Loucy (cell line): ENCODE data around the gene CYTL1.

ENCODE experiments used
- H2AFZ ChIP-seq: fragments of 200-600 bp; sonication (generic); 2 replicates; pipeline ENCODE4 v1.6.0; 2016; ENCODE audit warnings: antibody characterized with exemption, mild to moderate bottlenecking, low read length, moderate library complexity
- H3F3A ChIP-seq: fragments of 200-600 bp; 2 replicates; pipeline ENCODE4 v1.6.0; 2016; ENCODE audit warnings: antibody characterized with exemption, low read depth, mild to moderate bottlenecking
- H3K27me3 ChIP-seq: fragments of 200-600 bp; sonication (generic); 2 replicates; pipeline ENCODE4 v1.6.1; 2014; ENCODE audit warnings: low read length, mild to moderate bottlenecking; ENCODE audit not compliant: insufficient read depth, poor library complexity, severe bottlenecking
- H3K36me3 ChIP-seq: fragments of 200-600 bp; sonication (generic); 2 replicates; pipeline ENCODE4 v1.6.1; 2016; ENCODE audit warnings: low read length; ENCODE audit not compliant: insufficient read depth
- H3K4me1 ChIP-seq: fragments of 200-600 bp; sonication (generic); 2 replicates; pipeline ENCODE4 v1.5.1; 2014; ENCODE audit warnings: low read length, mild to moderate bottlenecking; ENCODE audit not compliant: insufficient read depth, poor library complexity, severe bottlenecking
- H3K4me2 ChIP-seq: fragments of 200-600 bp; sonication (generic); 2 replicates; pipeline ENCODE4 v1.6.0; 2014; ENCODE audit warnings: antibody characterized with exemption, low read length, low read depth, mild to moderate bottlenecking; ENCODE audit not compliant: poor library complexity, severe bottlenecking
- H3K4me3 ChIP-seq: fragments of 200-600 bp; sonication (generic); 2 replicates; pipeline ENCODE4 v1.5.1; 2014; ENCODE audit warnings: low read length, mild to moderate bottlenecking, mixed read lengths; ENCODE audit not compliant: poor library complexity, severe bottlenecking
- H3K79me2 ChIP-seq: fragments of 200-600 bp; sonication (generic); 2 replicates; pipeline ENCODE4 v1.6.1; 2014; ENCODE audit warnings: low read length; ENCODE audit not compliant: insufficient read depth
- H3K9ac ChIP-seq: fragments of 200-600 bp; sonication (generic); 2 replicates; pipeline ENCODE4 v1.6.0; 2014; ENCODE audit warnings: mild to moderate bottlenecking, low read depth, low read length, moderate library complexity; ENCODE audit not compliant: poor library complexity, severe bottlenecking
- H3K9me2 ChIP-seq: fragments of 200-600 bp; sonication (generic); replicated peaks from 2 replicates; pipeline ENCODE4 v1.6.1; 2016; ENCODE audit warnings: low read depth, low read length, mixed read lengths
- H3K9me3 ChIP-seq: fragments of 200-600 bp; sonication (generic); 2 replicates; pipeline ENCODE4 v1.6.1; 2014; ENCODE audit warnings: mild to moderate bottlenecking, antibody characterized with exemption, low read length, low read depth; ENCODE audit not compliant: insufficient read depth
- H4K20me1 ChIP-seq: fragments of 200-600 bp; sonication (generic); 2 replicates; pipeline ENCODE4 v1.6.0; 2014; ENCODE audit warnings: antibody characterized with exemption, low read length, mild to moderate bottlenecking; ENCODE audit not compliant: insufficient read depth, poor library complexity, severe bottlenecking
- CTCF ChIP-seq: fragments of 200-600 bp; sonication (generic); conservative IDR thresholded peaks from 2 replicates; pipeline ENCODE4 v1.5.1; 2014; ENCODE audit warnings: mild to moderate bottlenecking, antibody characterized with exemption, low read length
- EZH2phosphoT487 ChIP-seq: fragments of 200-600 bp; IDR thresholded peaks from 2 replicates; pipeline ENCODE4 v1.6.1; 2018; ENCODE audit warnings: antibody characterized with exemption, mild to moderate bottlenecking, moderate library complexity, borderline replicate concordance

The CYTL1 gene

DNA sequence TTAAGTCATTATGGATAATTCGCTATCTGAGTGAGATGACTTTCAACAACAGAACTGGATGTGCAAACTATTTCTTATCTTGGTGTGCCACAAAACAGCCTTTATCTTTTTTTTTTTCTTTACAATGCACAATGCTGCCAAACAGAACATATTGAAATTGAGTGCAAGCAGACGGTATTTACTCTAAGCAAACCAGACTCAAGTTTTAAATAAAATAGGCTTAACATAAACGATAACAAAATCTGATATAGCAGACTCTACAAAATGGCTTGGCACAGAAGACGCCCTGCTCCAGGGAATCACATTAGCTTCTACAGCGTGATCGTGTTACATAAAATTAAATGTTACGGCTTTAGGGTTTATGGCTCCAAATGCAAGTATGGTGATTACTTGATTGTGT is 22.4 kb upstream of the CYTL1 start:
- Histone ChIP-seq H3K27me3 (no peaks in the 10 kb centered on the region), H4K20me1 (no peaks in the 10 kb centered on the region), H3K9me2 (no peaks in the 10 kb centered on the region), H2AFZ (no peak overlapping the region), H3F3A (no peaks in the 10 kb centered on the region), H3K9ac (no peak overlapping the region), H3K4me1 (no peaks in the 10 kb centered on the region), H3K79me2 (no peaks in the 10 kb centered on the region), H3K36me3 (no peaks in the 10 kb centered on the region), H3K9me3 (no peaks in the 10 kb centered on the region; the same call in 1 of the 2 replicates), H3K4me3 (no peak overlapping the region), H3K4me2 (no peak overlapping the region)
- TF ChIP-seq CTCF (no peak), EZH2phosphoT487 (no peak)

GRCh38 chr4:5040856-5041620 is 21.8 kb upstream of the CYTL1 start:
- Histone ChIP-seq H3K9me3 (no peaks in the 10 kb centered on the region; the same call in 1 of the 2 replicates), H3K79me2 (no peaks in the 10 kb centered on the region), H2AFZ (no peak overlapping the region), H3K4me1 (no peaks in the 10 kb centered on the region), H3F3A (no peaks in the 10 kb centered on the region), H3K4me3 (no peak overlapping the region), H3K9me2 (no peaks in the 10 kb centered on the region), H3K4me2 (no peak overlapping the region), H3K36me3 (no peaks in the 10 kb centered on the region), H3K27me3 (no peaks in the 10 kb centered on the region), H4K20me1 (no peaks in the 10 kb centered on the region), H3K9ac (no peak overlapping the region)
- TF ChIP-seq EZH2phosphoT487, result no peak
- TF ChIP-seq CTCF, result no peak

- no peak overlapping the region for H3K4me2 ChIP-seq
- H3F3A ChIP-seq, result no peaks in the 10 kb centered on the region
- H4K20me1 ChIP-seq, result no peaks in the 10 kb centered on the region
- H2AFZ ChIP-seq, result no peak overlapping the region
- TF ChIP-seq CTCF (no peak), EZH2phosphoT487 (no peak)
- no peaks in the 10 kb centered on the region; the same call in 1 of the 2 replicates for H3K9me3 ChIP-seq
- H3K9me2 ChIP-seq, result no peaks in the 10 kb centered on the region
- no peak overlapping the region for H3K4me3 ChIP-seq
- no peaks in the 10 kb centered on the region for H3K27me3 ChIP-seq
- H3K9ac ChIP-seq, result no peak overlapping the region
- no peaks in the 10 kb centered on the region for H3K36me3 ChIP-seq
- no peaks in the 10 kb centered on the region for H3K79me2 ChIP-seq
- H3K4me1 ChIP-seq, result no peaks in the 10 kb centered on the region
These were observed 20.5 kb upstream of the CYTL1 start for GRCh38 chr4:5039800-5040199.
